ENCODE results near the gene COL6A1. TPM values are rescaled to one million over a fixed set of nuclear protein-coding genes. Genes with fewer than 3 reads are reported as not detected.

Gene COL6A1
- total RNA-seq, 1 experiment from 2014 or later, result 17.8 TPM

DNA sequence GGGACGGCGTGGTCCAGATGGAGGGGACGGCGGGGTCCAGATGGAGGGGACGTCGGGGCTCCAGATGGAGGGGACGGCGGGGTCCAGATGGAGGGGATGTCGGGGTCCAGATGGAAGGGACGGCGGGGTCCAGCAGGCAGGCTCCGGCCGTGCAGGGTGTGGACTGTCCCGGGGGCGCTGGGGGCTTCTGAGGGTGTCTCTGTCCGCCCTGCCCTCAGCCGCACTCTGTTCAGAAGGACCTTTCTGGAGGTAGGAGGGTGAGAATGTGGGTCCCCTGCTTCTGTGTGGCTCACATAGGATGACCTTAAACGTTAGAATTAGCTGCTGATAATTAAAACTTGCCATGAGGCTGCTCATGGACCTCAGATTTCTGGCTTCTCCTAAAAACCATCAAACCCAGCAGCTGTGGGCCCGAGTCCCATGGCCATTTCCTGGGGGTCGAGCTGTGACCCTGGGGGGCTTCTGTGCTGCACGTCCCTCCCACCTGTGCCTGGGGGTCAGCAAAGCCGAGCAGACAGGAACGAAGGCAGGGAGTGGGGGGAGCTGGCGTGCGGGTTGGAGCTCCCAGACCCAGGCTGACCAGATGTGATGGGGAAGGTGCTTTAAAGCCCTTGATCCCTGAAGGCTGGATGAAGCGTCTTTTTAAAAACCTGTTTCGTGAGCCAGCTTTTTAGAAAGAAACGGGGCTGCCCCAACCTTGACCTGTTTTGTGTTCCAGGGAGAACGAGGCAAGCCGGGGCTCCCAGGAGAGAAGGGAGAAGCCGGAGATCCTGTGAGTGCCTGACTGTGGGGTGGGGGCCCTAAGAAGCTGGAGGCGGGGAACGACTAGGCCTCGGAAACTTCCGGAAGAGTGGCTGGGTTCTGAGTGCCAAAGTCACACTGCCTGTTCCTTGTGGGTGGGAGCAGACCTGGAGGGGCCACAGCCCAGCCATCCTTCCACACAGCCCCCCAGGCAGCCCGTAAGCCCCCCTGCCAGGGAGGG lies 7.1 kb downstream of the COL6A1 start:
- Mint-ChIP-seq H3K9me3 (ENCODE audit: low read depth, unreplicated experiment) (peaks cover 6% of the 10 kb centered on the region), H3K27ac (ENCODE audit: unreplicated experiment) (no peak overlapping the region), H3K27me3 (ENCODE audit: unreplicated experiment) (no peaks in the 10 kb centered on the region), H3K4me1 (ENCODE audit: low read depth, unreplicated experiment) (no peaks in the 10 kb centered on the region), H3K4me3 (ENCODE audit: low read depth, unreplicated experiment) (no peak overlapping the region), H3K36me3 (ENCODE audit: insufficient read depth, unreplicated experiment) (no peaks in the 10 kb centered on the region)
- TF ChIP-seq, protein P1, sequence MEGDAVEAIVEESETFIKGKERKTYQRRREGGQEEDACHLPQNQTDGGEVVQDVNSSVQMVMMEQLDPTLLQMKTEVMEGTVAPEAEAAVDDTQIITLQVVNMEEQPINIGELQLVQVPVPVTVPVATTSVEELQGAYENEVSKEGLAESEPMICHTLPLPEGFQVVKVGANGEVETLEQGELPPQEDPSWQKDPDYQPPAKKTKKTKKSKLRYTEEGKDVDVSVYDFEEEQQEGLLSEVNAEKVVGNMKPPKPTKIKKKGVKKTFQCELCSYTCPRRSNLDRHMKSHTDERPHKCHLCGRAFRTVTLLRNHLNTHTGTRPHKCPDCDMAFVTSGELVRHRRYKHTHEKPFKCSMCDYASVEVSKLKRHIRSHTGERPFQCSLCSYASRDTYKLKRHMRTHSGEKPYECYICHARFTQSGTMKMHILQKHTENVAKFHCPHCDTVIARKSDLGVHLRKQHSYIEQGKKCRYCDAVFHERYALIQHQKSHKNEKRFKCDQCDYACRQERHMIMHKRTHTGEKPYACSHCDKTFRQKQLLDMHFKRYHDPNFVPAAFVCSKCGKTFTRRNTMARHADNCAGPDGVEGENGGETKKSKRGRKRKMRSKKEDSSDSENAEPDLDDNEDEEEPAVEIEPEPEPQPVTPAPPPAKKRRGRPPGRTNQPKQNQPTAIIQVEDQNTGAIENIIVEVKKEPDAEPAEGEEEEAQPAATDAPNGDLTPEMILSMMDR (IDR thresholded peaks at IDR 0.05; ENCODE audit: unreplicated experiment), result no peak
- CTCF ChIA-PET, result no interaction called here
- intact Hi-C loops (cut with micrococcal nuclease; ENCODE audit: unreplicated experiment), result no loop called here
- no peak for DNase-seq
- no TSS peak for BruUV-seq (replicated peaks)

DNA sequence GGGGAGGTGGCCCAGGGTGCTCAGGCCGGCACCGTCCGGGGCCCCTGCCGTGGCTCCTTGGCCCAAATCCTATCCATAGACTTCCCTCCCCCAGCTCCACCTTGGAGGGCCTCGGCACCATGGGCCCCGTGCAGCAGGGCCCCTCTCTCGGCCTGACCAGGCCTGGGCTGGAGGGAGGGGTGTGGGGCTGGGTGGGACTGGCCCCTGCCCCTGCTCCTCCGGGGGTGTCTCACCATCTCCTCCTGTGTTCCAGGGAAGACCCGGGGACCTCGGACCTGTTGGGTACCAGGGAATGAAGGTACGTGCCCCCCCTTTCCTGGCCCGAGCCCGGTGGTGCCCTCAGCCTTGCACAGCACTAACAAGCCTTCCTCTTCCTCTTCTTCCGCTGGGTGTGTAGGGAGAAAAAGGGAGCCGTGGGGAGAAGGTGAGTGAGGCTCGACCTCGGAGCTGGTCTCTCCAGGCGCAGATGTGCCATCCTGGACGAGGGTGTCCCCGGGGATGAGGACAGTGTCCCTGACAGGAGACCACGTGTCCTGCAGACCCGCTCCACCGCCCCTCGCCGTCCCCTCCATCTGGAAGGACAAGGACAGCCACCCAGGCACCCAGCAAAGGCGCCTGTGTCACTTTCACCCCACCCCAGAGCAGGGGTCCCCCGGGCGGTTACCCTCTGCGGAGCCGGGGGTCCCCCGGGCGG lies 7.9 kb downstream of the COL6A1 start:
- DNase-seq, result no peak
- Mint-ChIP-seq H3K27ac (ENCODE audit: unreplicated experiment) (no peak overlapping the region), H3K4me3 (ENCODE audit: low read depth, unreplicated experiment) (no peak overlapping the region), H3K27me3 (ENCODE audit: unreplicated experiment) (no peaks in the 10 kb centered on the region), H3K4me1 (ENCODE audit: low read depth, unreplicated experiment) (no peaks in the 10 kb centered on the region), H3K9me3 (ENCODE audit: low read depth, unreplicated experiment) (peaks cover 5% of the 10 kb centered on the region), H3K36me3 (ENCODE audit: insufficient read depth, unreplicated experiment) (no peaks in the 10 kb centered on the region)
- CTCF ChIA-PET, result no interaction called here
- TF ChIP-seq, protein P1 (IDR thresholded peaks at IDR 0.05; ENCODE audit: unreplicated experiment), result no peak
- intact Hi-C loops (cut with micrococcal nuclease; ENCODE audit: unreplicated experiment), result no loop called here
- BruUV-seq (replicated peaks), result no TSS peak

DNA sequence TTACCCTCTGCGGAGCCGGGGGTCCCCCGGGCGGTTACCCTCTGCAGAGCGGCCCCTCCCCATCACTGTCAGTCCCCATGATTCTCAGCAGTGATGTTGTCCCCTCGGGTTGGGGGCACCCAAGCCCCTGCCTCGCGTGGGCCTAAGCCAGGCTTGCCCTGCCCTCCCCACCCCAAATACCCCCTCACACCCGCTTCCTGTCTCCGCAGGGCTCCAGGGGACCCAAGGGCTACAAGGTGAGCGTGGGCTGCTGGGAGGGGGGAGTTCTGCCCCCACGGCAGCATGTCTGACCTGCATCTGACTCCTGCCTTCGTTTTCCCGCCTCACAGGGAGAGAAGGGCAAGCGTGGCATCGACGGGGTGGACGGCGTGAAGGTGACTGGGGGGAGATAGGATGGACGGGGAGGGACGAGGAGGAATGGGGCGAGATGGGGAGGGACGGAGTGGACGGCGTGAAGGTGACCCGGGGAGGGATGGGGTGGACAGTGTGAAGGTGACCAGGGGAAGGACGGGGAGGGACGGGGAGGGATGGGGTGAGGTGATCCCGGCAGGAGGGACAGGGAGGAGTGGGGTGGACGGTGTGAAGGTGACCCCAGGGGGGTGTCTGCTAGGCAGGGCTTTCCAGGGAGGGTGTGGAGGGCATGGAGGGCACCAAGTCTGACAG lies 8.6 kb downstream of the COL6A1 start:
- Mint-ChIP-seq H3K27me3 (ENCODE audit: unreplicated experiment) (no peaks in the 10 kb centered on the region), H3K4me1 (ENCODE audit: low read depth, unreplicated experiment) (no peaks in the 10 kb centered on the region), H3K27ac (ENCODE audit: unreplicated experiment) (no peak overlapping the region), H3K36me3 (ENCODE audit: insufficient read depth, unreplicated experiment) (no peaks in the 10 kb centered on the region), H3K4me3 (ENCODE audit: low read depth, unreplicated experiment) (no peak overlapping the region), H3K9me3 (ENCODE audit: low read depth, unreplicated experiment) (no peaks in the 10 kb centered on the region)
- CTCF ChIA-PET, result no interaction called here
- no TSS peak for BruUV-seq (replicated peaks)
- no peak for DNase-seq
- TF ChIP-seq, protein P1 (IDR thresholded peaks at IDR 0.05; ENCODE audit: unreplicated experiment), result no peak
- intact Hi-C loops (cut with micrococcal nuclease; ENCODE audit: unreplicated experiment), result no loop called here

DNA sequence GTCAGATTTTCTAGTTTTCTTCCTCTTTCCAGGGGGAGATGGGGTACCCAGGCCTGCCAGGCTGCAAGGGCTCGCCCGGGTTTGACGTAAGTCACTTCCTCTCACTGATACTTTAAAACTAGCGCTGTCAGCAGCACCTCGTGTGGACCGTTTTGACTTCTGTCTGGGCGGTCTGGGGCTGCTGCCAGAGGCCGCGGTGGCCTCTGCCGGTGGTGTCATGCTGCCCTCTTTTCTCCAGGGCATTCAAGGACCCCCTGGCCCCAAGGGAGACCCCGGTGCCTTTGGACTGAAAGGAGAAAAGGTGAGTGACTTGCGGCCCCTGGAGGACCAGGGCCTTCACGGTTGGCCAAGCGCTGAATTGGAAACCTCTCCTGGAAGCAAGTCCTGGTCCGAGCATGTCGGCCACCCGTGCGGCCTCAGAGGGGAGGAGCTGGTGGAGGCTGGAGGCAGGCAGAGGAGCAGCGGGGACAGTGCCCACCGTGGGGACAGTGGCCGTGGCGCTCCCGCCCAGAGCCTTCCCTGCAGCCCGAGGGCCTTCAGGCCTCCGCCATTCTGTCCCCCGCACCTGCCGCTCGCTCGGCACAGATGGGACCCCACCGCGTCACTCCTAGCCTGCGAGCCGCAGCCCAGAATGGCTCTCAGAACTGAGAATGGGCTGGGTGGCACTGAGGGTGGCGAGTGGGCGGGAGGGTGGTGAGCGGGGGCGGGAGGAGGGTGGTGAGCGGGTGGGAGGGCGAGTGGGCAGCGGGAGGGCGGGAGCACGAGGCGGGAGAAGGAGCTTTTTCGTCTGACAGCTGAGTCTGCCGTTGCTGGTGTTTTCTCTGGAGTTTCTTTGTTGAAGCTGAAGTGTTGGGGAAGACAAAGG lies 9.4 kb downstream of the COL6A1 start:
- Mint-ChIP-seq H3K36me3 (ENCODE audit: insufficient read depth, unreplicated experiment) (no peaks in the 10 kb centered on the region), H3K9me3 (ENCODE audit: low read depth, unreplicated experiment) (no peaks in the 10 kb centered on the region), H3K4me1 (ENCODE audit: low read depth, unreplicated experiment) (no peaks in the 10 kb centered on the region), H3K27ac (ENCODE audit: unreplicated experiment) (no peak overlapping the region), H3K27me3 (ENCODE audit: unreplicated experiment) (no peaks in the 10 kb centered on the region), H3K4me3 (ENCODE audit: low read depth, unreplicated experiment) (no peak overlapping the region)
- BruUV-seq (replicated peaks), result no TSS peak
- DNase-seq, result no peak
- intact Hi-C loops (cut with micrococcal nuclease; ENCODE audit: unreplicated experiment), result no loop called here
- TF ChIP-seq, protein P1 (IDR thresholded peaks at IDR 0.05; ENCODE audit: unreplicated experiment), result no peak
- CTCF ChIA-PET, result no interaction called here
